Fibroblast of villous mesenchyme (primary cell): ENCODE measurements around the gene TACC2. TPM values are rescaled to one million over a fixed set of nuclear protein-coding genes. Genes with fewer than 3 reads are reported as not detected.

ENCODE experiments used
- DNase-seq: peaks from one replicate; pipeline ENCODE4 v3.0.0-alpha.2; 2010; ENCODE audit warnings: low read depth
- H3K4me3 ChIP-seq: 2 replicates; pipeline ENCODE4 v1.5.1; 2011; ENCODE audit warnings: low read depth, mild to moderate bottlenecking, low read length
- total RNA-seq: library from RNA; depleted of rRNA; stranded (reverse); fragments of >200 nt; gene quantifications from 2 replicates; pipeline ENCODE4 v1.2.3, GENCODE V29; 2012
- TF ChIP-seq, protein P1 (sequence below): IDR thresholded peaks from 2 replicates; pipeline ENCODE4 v1.5.1; 2012; ENCODE audit warnings: low read depth, mild to moderate bottlenecking, low read length; ENCODE audit not compliant: insufficient read depth

TACC2 gene
- total RNA-seq, 1 donor: 5.6 TPM

DNA sequence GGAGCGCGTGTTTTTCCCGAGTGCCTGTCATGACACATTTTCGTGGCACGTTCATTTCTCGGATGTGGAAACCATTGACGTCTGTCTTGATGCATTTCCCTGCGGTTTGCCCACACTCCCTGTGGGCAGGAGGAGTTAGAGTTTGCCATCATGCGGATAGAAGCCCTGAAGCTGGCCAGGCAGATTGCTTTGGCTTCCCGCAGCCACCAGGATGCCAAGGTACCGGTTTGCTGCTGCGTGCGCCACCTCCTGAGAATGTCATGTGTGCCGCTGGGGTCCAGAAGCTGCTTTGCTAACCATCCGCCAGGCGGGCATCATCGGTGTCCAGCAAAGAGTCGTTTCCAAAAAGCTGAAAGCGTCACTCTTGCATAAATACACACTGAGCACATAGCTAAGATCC lies 241.3 kb downstream of the TACC2 start:
- H3K4me3 ChIP-seq: no peak overlapping the region
- TF ChIP-seq, protein P1, sequence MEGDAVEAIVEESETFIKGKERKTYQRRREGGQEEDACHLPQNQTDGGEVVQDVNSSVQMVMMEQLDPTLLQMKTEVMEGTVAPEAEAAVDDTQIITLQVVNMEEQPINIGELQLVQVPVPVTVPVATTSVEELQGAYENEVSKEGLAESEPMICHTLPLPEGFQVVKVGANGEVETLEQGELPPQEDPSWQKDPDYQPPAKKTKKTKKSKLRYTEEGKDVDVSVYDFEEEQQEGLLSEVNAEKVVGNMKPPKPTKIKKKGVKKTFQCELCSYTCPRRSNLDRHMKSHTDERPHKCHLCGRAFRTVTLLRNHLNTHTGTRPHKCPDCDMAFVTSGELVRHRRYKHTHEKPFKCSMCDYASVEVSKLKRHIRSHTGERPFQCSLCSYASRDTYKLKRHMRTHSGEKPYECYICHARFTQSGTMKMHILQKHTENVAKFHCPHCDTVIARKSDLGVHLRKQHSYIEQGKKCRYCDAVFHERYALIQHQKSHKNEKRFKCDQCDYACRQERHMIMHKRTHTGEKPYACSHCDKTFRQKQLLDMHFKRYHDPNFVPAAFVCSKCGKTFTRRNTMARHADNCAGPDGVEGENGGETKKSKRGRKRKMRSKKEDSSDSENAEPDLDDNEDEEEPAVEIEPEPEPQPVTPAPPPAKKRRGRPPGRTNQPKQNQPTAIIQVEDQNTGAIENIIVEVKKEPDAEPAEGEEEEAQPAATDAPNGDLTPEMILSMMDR: no peak
- DNase-seq: no peak

DNA sequence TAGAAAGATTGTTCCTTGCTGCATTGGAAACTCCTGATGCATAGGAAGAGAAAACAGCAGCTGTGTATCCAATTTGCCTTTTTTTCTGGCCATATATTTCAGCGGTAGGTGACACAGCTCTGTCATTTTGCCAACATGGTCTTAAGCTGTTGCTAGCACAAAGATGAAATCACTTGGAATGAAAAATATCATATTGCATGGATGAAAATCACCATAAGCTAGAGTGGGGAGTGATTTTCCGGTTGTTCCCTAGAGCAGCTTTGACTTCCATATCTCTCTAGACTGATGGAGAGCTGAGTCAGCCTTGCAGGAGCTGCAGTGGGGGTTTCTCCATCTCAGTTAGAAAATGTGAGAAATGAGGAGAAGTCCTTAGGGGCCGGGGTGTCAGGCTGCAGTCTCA lies 243.8 kb downstream of the TACC2 start:
- peak; percentile 25 for DNase-seq
- TF ChIP-seq, protein P1: no peak
- H3K4me3 ChIP-seq: no peak overlapping the region

DNA sequence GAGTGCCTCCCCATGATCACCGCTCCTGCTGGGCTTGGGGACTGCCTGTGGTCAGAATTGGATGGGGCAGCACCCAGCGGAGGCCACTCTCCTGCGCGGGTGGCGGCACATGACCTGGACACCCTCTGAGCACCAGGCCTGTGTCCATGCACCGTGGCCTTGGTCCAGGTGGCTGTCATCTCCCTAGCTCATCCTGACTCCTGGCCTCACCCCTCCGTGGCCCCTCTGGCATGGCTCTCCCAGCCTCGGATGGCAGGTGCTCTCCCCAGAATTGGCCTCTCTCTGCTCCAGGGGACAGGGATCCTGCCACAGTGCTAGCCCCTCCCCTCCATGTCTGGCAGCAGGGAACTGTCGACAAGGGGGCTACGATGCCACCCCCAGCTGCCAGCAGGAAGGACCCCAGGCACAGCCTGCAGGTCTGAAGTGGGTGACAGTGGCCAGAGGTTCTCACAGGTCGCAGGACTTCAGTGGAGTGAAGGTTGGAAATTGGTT lies 244.9 kb downstream of the TACC2 start:
- H3K4me3 ChIP-seq: no peak overlapping the region
- TF ChIP-seq, protein P1: no peak
- DNase-seq: no peak

DNA sequence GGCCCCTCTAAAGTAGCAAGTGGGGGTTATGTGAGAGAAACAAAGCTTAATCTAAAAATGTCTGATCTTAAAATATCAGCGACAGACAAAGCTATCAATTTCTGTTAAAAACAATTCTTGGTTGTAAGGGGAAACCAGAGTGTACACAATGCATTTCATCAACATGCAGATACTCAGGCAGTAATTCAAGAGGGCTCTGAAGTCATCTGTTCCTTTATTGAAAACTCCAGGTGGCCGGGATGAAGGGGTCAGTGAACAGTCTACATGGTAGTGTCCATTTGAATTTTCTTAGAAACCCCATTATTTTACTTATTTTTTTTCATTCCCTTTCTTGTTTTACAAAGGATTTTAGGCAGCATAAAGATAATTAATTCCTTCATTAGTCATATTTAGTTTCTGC lies 245.5 kb downstream of the TACC2 start:
- TF ChIP-seq, protein P1: no peak
- no peak for DNase-seq
- H3K4me3 ChIP-seq: no peak overlapping the region

DNA sequence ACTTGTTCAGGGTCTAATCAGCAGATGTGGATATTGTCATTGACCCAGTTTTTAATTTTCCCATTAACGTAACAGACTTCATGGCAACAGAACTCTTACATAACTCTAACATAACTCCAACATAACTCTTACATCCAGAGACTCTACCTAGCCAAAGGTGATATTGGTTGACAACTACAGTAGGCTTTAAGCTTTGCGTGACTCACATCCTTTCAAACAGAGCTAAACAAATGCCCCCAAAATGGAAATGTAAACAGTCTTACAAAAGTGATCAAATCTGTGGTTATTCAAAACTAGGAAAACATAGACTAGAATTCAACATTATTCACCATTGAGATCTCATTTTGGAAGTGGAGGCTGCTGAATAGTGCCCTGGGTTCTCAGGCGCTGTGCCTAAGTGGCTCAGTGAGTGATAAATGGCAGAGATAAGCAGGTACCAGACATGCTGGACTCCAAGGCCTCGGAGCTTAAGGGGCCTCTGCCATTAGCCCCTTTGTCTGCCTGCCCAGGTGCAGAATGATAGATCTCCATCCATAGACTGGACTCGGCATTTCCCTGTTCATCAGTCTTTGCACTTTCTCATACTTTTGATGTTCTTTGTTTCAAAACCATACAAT lies 247.8 kb downstream of the TACC2 start:
- TF ChIP-seq, protein P1: no peak
- DNase-seq: no peak
- H3K4me3 ChIP-seq: no peak overlapping the region

DNA sequence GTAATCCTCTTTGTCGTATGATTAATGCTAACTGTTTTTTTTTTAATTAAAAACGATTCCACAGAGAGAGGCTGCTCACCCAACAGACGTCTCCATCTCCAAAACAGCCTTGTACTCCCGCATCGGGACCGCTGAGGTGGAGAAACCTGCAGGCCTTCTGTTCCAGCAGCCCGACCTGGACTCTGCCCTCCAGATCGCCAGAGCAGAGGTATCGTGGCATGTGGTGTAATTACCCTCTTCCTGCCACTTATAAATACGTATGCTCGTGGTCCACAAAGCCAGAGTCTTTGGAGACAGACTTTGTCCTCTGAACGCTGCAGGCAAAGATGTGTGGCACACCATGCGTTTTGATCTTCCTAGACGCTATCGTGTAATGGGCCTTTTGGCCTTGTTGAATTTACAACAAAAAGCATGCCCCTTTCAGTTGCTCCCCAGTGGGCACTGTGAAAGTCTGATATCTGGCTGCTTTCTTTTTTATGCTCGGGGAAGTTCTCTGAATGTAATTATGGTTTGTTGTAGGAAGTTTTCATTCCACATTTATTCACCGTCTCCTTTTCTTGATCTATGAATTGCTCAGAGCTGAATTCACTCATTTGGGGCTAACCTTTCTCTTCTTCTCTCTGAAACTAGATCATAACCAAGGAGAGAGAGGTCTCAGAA lies 248.5 kb downstream of the TACC2 start:
- TF ChIP-seq, protein P1: no peak
- DNase-seq: no peak
- H3K4me3 ChIP-seq: no peak overlapping the region
